OCI-LY7 (cell line): ENCODE data around the gene ABCA2. TPM values are rescaled to one million over a fixed set of nuclear protein-coding genes. Genes with fewer than 3 reads are reported as not detected.

Experiments
- BruUV-seq: library from RNA; stranded (reverse); fragments of 400-500 nt; replicated peaks from 2 replicates; lab custom pipeline; 2021; lab: Mats Ljungman, UMichigan
- CTCF ChIA-PET: fragments of 300-600 bp; sonication (Branson Sonifier 250); formaldehyde crosslinking; loops from one replicate; lab custom pipeline; 2022; ENCODE audit warnings: antibody characterized with exemption; ENCODE audit not compliant: unreplicated experiment; lab: Charles Lee
- POLR2A ChIA-PET: fragments of 300-600 bp; sonication (Branson Sonifier 250); formaldehyde crosslinking; loops from one replicate; lab custom pipeline; 2022; ENCODE audit warnings: antibody characterized with exemption; lab: Charles Lee
- DNase-seq: peaks from one replicate; pipeline ENCODE4 v3.0.0-alpha.2; 2015; ENCODE audit warnings: low spot score
- H2AFZ ChIP-seq: fragments of 200-600 bp; sonication (generic), shearing (Covaris generic); 2 replicates; pipeline ENCODE4 v1.6.1; 2014; ENCODE audit warnings: mild to moderate bottlenecking, antibody characterized with exemption, low read length, moderate library complexity
- H3K27ac ChIP-seq: fragments of 200-600 bp; sonication (generic); 2 replicates; pipeline ENCODE4 v1.5.1; 2014; ENCODE audit warnings: mixed run types, low read depth, mild to moderate bottlenecking, moderate library complexity, low read length, inconsistent platforms; ENCODE audit not compliant: poor library complexity, severe bottlenecking
- H3K36me3 ChIP-seq: fragments of 200-600 bp; sonication (generic); 2 replicates; pipeline ENCODE4 v1.6.1; 2014; ENCODE audit warnings: mild to moderate bottlenecking, antibody characterized with exemption, low read length, moderate library complexity, mixed read lengths; ENCODE audit not compliant: insufficient read depth
- H3K4me1 ChIP-seq: fragments of 200-600 bp; sonication (generic); 2 replicates; pipeline ENCODE4 v1.5.1; 2014; ENCODE audit warnings: mild to moderate bottlenecking, low read length; ENCODE audit not compliant: insufficient read depth, poor library complexity, severe bottlenecking
- H3K4me2 ChIP-seq: fragments of 200-600 bp; sonication (generic); 2 replicates; pipeline ENCODE4 v1.6.1; 2014; ENCODE audit warnings: mild to moderate bottlenecking, low read length
- H3K4me3 ChIP-seq: fragments of 200-600 bp; sonication (generic); 2 replicates; pipeline ENCODE4 v1.5.1; 2014; ENCODE audit warnings: mild to moderate bottlenecking, low read depth, low read length; ENCODE audit not compliant: poor library complexity, severe bottlenecking
- H3K79me2 ChIP-seq: fragments of 200-600 bp; sonication (generic); 2 replicates; pipeline ENCODE4 v1.6.1; 2016; ENCODE audit warnings: low read depth, mild to moderate bottlenecking, low read length, moderate library complexity, mixed read lengths; ENCODE audit not compliant: insufficient read depth
- H3K9me2 ChIP-seq: fragments of 200-600 bp; sonication (generic); 2 replicates; pipeline ENCODE4 v1.6.1; 2016; ENCODE audit warnings: mild to moderate bottlenecking, low read length, mixed read lengths; ENCODE audit not compliant: insufficient read depth
- H3K9me3 ChIP-seq: fragments of 200-600 bp; sonication (generic); 2 replicates; pipeline ENCODE4 v1.6.1; 2014; ENCODE audit warnings: mild to moderate bottlenecking, mixed run types, low read length, mixed read lengths
- H4K20me1 ChIP-seq: fragments of 200-600 bp; sonication (generic); 2 replicates; pipeline ENCODE4 v1.6.1; 2014; ENCODE audit warnings: mild to moderate bottlenecking, antibody characterized with exemption, low read length, moderate library complexity, mixed read lengths; ENCODE audit not compliant: insufficient read depth
- CTCF ChIP-seq: fragments of 200-600 bp; sonication (generic); conservative IDR thresholded peaks from 2 replicates; pipeline ENCODE4 v1.5.1; 2014; ENCODE audit warnings: mild to moderate bottlenecking, antibody characterized with exemption, low read length, moderate library complexity, mixed read lengths
- EZH2phosphoT487 ChIP-seq: fragments of 200-600 bp; sonication (generic); IDR thresholded peaks from 2 replicates; pipeline ENCODE4 v1.6.1; 2018; ENCODE audit warnings: low read depth, borderline replicate concordance, mild to moderate bottlenecking, mixed run types, antibody characterized with exemption, low read length, moderate library complexity, mixed read lengths
- intact Hi-C: fragments of 100-400 bp; cut with micrococcal nuclease; formaldehyde crosslinking; loops from one replicate; pipeline ENCODE4 v1.10.0; 2022; ENCODE audit not compliant: unreplicated experiment
- total RNA-seq, 2 experiments: library from RNA; depleted of rRNA in 1 of 2; stranded (reverse); fragments of >200 nt in 1 of 2; shearing (Covaris generic) in 1 of 2; gene quantifications; 2 replicates each; pipeline ENCODE4 v1.2.3, GENCODE V29; 2014 to 2022

Gene ABCA2
- total RNA-seq, 2 experiments from 2014 or later = 4.1 to 10.6 TPM

GRCh38 chr9:137032858-137033257 lies 4.8 kb upstream of the ABCA2 start:
- CTCF ChIA-PET = no interaction called here
- POLR2A ChIA-PET = no interaction called here
- H3K79me2 ChIP-seq = no peaks in the 10 kb centered on the region
- H3K4me1 ChIP-seq = peaks cover 42% of the 10 kb centered on the region
- no peak overlapping the region for H2AFZ ChIP-seq
- DNase-seq = no peak
- no peaks in the 10 kb centered on the region for H4K20me1 ChIP-seq
- no peaks in the 10 kb centered on the region for H3K9me2 ChIP-seq
- H3K9me3 ChIP-seq = no peaks in the 10 kb centered on the region
- TF ChIP-seq CTCF = no peak
- TF ChIP-seq EZH2phosphoT487 = no peak
- intact Hi-C loops = no loop called here
- no peaks in the 10 kb centered on the region for H3K36me3 ChIP-seq
- no peak overlapping the region for H3K27ac ChIP-seq
- BruUV-seq = no TSS peak
- H3K4me2 ChIP-seq = no peak overlapping the region
- H3K4me3 ChIP-seq = no peak overlapping the region

GRCh38 chr9:137031904-137032640 lies 4.0 kb upstream of the ABCA2 start, which contains the start of gene FUT7:
FUT7 (minus strand) TSS chr9:137032088; CDS start chr9:137031991, 97 bp downstream.
- no peaks in the 10 kb centered on the region for H3K9me3 ChIP-seq
- no peaks in the 10 kb centered on the region for H4K20me1 ChIP-seq
- ChIA-PET CTCF (no interaction called here), POLR2A (interaction anchor here (0.5 kb wide), 1 partner anchor 92 kb away, joined by 3 read pairs; no protein-coding TSS in a partner anchor)
- H2AFZ ChIP-seq = no peak within 1 kb of the TSS
- peak; percentile 51 for DNase-seq
- TF ChIP-seq CTCF (no peak), EZH2phosphoT487 (no peak)
- H3K4me3 ChIP-seq = no peak within 1 kb of the TSS
- peaks cover 42% of the 10 kb centered on the region for H3K4me1 ChIP-seq
- intact Hi-C loops = no loop called here
- H3K4me2 ChIP-seq = no peak within 1 kb of the TSS; the same call in 1 of the 2 replicates
- no peaks in the 10 kb centered on the region for H3K9me2 ChIP-seq
- H3K79me2 ChIP-seq = no peaks in the 10 kb centered on the region
- no TSS peak for BruUV-seq
- no peak within 1 kb of the TSS for H3K27ac ChIP-seq
- H3K36me3 ChIP-seq = no peaks in the 10 kb centered on the region
